ENCODE measurements around the gene ARID1A.

GRCh38 chr1:26799479-26800142, 103.8 kb downstream of the ARID1A start:
- TF ChIP-seq CTCF (IDR thresholded peaks at IDR 0.05; ENCODE audit: low read length): no peak
- TF ChIP-seq EZH2 (IDR thresholded peaks at IDR 0.05; ENCODE audit: borderline replicate concordance, low read length): no peak

Data from OCI-LY1 (cell line).